Nephron (organoid): ENCODE data around the gene HCFC2.
A peak's percentile ranks its signal among the peaks of the same experiment; 100 is the strongest.

Experiments
- H3K27ac Mint-ChIP-seq, 3 experiments: 2 replicates each; pipeline ENCODE4 v1.8.0; 2020; ENCODE audit warnings: mixed read lengths in 3 of 3, mild to moderate bottlenecking in 2 of 3, moderate library complexity in 1 of 3
- H3K27me3 Mint-ChIP-seq: 2 replicates; pipeline ENCODE4 v1.8.0; 2021; ENCODE audit warnings: low read depth, mild to moderate bottlenecking, moderate library complexity, mixed read lengths
- H3K36me3 Mint-ChIP-seq: 2 replicates; pipeline ENCODE4 v1.8.0; 2020; ENCODE audit warnings: low read depth, mixed read lengths
- H3K4me1 Mint-ChIP-seq: 2 replicates; pipeline ENCODE4 v1.8.0; 2020; ENCODE audit warnings: mixed read lengths
- H3K4me3 Mint-ChIP-seq, 3 experiments: 2 replicates each; pipeline ENCODE4 v1.8.0; 2020; ENCODE audit warnings: mild to moderate bottlenecking in 3 of 3, mixed read lengths in 3 of 3, moderate library complexity in 2 of 3
- H3K9me3 Mint-ChIP-seq: 2 replicates; pipeline ENCODE4 v1.8.0; 2020; ENCODE audit warnings: mixed read lengths
- TF ChIP-seq, protein P1 (sequence below), 3 experiments: fragments of 200-600 bp; sonication (generic); IDR thresholded peaks; one replicate each; pipeline ENCODE4 v1.5.0; 2021; ENCODE audit warnings: antibody characterized with exemption in 3 of 3; ENCODE audit not compliant: unreplicated experiment in 3 of 3

The HCFC2 gene

DNA sequence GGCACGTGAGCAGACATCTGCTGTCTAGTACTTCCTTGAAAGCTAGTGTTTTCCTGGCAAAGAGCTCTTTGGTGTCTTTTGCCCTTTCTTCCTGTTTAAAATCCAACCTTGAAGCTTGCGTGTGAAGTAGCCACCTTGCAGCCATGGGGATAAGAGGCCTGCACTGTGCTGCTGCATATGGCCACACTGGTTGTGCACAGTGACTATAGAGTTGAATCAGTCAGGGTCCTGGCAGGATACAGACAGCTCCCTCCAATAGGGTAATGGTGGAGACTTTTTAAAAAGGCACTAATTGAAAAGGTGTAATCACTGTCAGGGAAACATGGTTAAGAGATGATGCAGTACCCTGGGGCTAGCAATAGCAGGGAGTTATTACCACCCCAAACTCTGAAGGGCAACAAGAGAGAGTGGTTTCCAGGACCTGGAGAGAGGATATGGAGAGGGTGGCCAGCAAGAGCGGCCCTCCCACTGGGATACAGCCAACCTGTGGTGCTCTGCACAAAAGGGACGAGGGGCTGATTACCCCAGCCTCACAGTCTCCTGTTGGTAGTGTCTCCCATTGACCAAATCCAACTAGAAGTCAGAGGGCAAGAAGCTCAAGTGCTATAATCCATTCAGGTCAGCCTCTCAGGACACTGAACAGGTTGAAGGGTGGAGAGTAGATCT, 9.5 kb upstream of the HCFC2 start:
- H3K27ac Mint-ChIP-seq = no peak overlapping the region
- H3K36me3 Mint-ChIP-seq = peaks cover 3% of the 10 kb centered on the region
- TF ChIP-seq, protein P1, sequence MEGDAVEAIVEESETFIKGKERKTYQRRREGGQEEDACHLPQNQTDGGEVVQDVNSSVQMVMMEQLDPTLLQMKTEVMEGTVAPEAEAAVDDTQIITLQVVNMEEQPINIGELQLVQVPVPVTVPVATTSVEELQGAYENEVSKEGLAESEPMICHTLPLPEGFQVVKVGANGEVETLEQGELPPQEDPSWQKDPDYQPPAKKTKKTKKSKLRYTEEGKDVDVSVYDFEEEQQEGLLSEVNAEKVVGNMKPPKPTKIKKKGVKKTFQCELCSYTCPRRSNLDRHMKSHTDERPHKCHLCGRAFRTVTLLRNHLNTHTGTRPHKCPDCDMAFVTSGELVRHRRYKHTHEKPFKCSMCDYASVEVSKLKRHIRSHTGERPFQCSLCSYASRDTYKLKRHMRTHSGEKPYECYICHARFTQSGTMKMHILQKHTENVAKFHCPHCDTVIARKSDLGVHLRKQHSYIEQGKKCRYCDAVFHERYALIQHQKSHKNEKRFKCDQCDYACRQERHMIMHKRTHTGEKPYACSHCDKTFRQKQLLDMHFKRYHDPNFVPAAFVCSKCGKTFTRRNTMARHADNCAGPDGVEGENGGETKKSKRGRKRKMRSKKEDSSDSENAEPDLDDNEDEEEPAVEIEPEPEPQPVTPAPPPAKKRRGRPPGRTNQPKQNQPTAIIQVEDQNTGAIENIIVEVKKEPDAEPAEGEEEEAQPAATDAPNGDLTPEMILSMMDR (IDR thresholded peaks at IDR 0.05; ENCODE audit: unreplicated experiment in 3 of 3) = no peak
- no peak overlapping the region for H3K4me3 Mint-ChIP-seq
- H3K9me3 Mint-ChIP-seq = peaks cover 7% of the 10 kb centered on the region
- peaks cover 9% of the 10 kb centered on the region for H3K27me3 Mint-ChIP-seq
- H3K4me1 Mint-ChIP-seq = peaks cover 20% of the 10 kb centered on the region

DNA sequence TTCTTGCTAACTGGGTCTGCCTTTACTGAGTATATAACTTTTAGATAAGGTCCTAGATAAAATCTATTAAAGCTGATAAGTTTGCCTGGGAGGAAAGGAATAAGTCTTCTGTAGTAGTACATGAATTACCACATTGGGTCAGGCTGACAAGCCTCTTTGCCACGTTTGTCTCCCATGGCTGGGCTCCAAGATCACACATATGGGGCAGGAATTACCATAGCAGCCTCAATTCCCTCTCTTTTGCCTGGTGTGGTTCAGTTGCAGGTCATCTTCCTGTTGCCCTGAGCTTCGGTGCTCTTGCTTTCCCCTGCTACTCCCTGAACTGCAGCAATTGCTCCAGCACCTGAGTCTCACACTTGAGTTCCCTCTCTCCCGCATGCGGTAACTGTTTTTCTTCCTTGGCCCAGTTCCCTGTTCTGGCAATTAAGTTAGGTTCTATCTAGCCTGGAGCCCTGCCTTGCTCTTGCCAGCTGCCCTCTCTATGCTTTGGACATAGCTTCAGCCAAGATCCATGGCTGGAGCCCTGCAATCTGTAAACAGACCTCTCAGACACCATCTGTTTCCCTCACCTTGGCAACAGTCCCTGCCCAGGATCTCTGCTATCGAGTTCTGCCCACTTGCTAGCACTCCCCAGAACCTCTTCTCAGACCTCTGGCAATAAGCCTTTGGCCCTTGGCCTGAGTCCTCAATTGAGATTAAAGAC, 8.5 kb upstream of the HCFC2 start:
- Mint-ChIP-seq H3K27me3 (peaks cover 9% of the 10 kb centered on the region), H3K27ac (peak overlapping the region in 2 of 3 experiments; percentile 7 to 50), H3K36me3 (peaks cover 3% of the 10 kb centered on the region), H3K4me1 (peaks cover 15% of the 10 kb centered on the region), H3K9me3 (peaks cover 7% of the 10 kb centered on the region), H3K4me3 (no peak overlapping the region)
- TF ChIP-seq, protein P1 (IDR thresholded peaks at IDR 0.05; ENCODE audit: unreplicated experiment in 3 of 3) = no peak

DNA sequence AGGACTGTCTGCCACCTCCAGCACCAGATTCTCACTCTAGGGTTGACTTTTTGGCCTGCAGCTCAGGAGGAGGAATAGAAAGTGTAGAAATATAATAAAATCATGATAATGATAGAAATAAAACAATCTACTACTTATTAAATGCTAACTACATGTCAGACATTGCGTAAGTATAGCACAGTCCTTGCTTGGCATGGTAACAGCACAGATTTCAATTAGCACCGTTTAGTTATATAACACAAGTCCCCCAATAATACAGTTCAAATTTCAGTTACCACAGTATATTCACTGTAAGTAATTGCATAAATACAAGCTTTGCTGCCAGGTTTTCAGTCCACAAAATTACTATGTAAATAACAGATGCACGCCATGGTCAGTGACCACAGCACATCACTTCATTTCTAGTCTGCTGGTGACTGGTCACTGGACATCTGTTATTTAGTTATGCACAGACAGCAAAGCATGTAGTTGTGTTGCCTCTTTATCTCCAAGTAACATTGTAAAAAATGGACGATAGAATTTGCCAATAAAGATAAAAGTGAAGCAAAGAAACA, 7.8 kb upstream of the HCFC2 start:
- H3K4me3 Mint-ChIP-seq = no peak overlapping the region
- peaks cover 7% of the 10 kb centered on the region for H3K27me3 Mint-ChIP-seq
- peaks cover 7% of the 10 kb centered on the region for H3K9me3 Mint-ChIP-seq
- peaks cover 15% of the 10 kb centered on the region for H3K4me1 Mint-ChIP-seq
- peak overlapping the region in 1 of 3 experiments; percentile 7 for H3K27ac Mint-ChIP-seq
- peaks cover 3% of the 10 kb centered on the region for H3K36me3 Mint-ChIP-seq
- TF ChIP-seq, protein P1 (IDR thresholded peaks at IDR 0.05; ENCODE audit: unreplicated experiment in 3 of 3) = no peak

DNA sequence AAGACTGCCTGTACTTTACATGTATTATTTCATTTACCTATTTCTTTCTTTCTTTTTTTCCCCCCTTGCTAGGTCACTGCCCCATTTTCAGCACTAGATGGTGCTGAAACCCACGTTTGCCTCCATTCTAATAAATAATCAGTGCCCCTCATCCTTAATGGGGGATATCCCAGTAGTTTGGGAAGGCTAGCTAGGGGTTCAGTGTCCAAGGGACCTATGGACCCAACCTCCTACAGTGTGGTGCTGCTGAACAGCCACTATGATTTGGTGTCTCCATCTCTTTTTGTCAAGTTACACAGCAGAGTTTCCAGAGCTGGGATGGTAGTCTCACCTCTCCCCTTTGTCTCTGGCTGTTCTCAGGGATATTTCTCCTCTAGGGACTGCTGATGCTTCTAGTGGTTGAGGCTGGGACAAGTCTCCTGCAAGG, 6.5 kb upstream of the HCFC2 start:
- no peak overlapping the region for H3K4me3 Mint-ChIP-seq
- H3K36me3 Mint-ChIP-seq = peaks cover 3% of the 10 kb centered on the region
- H3K27me3 Mint-ChIP-seq = peaks cover 5% of the 10 kb centered on the region
- peaks cover 15% of the 10 kb centered on the region for H3K4me1 Mint-ChIP-seq
- TF ChIP-seq, protein P1 (IDR thresholded peaks at IDR 0.05; ENCODE audit: unreplicated experiment in 3 of 3) = peak; percentile 15 to 53 (median 41)
- peaks cover 7% of the 10 kb centered on the region for H3K9me3 Mint-ChIP-seq
- H3K27ac Mint-ChIP-seq = no peak overlapping the region

DNA sequence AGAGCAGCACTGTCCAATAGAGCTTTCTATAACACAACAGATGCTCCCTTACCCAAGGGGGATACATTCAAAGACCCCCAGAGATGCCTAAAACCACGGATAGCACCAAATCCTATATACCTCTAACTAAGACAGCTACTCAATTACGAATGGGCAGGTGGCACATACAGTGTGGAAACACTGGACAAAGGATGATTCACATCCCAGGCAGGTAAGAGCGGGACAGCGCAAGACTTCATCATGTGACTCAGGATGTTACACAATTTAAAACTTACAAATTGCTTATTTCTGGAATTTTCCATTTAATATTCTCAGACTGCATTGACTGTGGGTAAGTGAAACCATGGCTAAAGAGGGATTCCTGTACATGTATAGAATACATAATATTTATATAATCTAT, 5.5 kb upstream of the HCFC2 start:
- H3K27me3 Mint-ChIP-seq = peaks cover 8% of the 10 kb centered on the region
- no peak overlapping the region for H3K27ac Mint-ChIP-seq
- H3K36me3 Mint-ChIP-seq = peaks cover 3% of the 10 kb centered on the region
- TF ChIP-seq, protein P1 (IDR thresholded peaks at IDR 0.05; ENCODE audit: unreplicated experiment in 3 of 3) = no peak
- H3K9me3 Mint-ChIP-seq = peaks cover 7% of the 10 kb centered on the region
- no peak overlapping the region for H3K4me3 Mint-ChIP-seq
- peaks cover 19% of the 10 kb centered on the region for H3K4me1 Mint-ChIP-seq
